ENCODE measurements around the gene TNRC18.
A peak's percentile ranks its signal among the peaks of the same experiment; 100 is the strongest.
"Not testable (repeated sequence)": the region's sequence is repeated elsewhere in the genome, so short reads cannot be mapped to it uniquely, and the experiment has no call there.

TNRC18 gene

DNA sequence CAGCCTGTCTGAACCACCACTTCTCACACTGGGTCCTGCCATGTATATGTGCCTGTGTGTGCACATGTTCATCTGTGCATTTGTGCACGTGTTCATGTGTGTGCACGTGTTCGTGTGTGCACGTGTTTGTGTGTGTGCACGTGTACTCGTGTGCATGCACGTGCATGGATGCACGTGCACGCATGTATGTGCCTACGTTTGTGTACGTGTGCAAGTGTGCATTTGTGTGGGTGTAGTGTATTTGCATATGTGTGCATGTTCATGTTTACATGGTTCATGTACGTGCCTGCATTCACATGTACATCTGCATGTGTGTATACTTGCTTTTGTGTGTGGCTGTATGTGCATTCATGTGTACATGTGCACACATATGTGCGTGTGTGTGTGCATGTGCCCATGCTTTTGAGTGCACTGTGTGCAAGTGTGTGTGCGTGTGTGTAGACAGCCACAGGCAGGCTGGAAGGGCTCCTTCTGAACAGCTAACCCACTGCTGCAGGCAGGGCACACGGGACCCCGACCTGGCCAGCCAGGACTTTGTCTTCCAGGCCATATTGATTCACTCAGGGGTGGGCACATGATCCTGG lies 112.7 kb downstream of the TNRC18 start:
- DNase-seq, result no peak

DNA sequence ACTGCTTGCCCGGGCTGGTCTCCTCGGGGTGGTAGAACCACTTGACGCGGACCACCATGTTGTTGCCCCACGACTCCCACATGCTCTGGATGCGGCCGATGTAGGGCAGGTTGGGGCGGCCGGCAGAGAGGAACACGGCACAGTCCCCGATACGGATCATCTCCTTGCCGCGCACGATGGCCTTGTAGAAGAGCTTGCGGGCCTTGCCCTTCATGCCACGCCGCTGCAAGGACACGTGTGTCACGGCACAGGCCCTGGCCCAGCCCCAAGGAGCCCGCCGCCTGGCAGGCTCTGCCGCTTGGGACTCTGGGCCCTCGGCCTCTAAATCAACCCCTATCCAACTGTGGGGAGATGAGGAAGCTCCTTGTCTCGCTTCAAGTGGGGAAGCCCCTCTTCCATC lies 114.5 kb downstream of the TNRC18 start:
- DNase-seq, result no peak

DNA sequence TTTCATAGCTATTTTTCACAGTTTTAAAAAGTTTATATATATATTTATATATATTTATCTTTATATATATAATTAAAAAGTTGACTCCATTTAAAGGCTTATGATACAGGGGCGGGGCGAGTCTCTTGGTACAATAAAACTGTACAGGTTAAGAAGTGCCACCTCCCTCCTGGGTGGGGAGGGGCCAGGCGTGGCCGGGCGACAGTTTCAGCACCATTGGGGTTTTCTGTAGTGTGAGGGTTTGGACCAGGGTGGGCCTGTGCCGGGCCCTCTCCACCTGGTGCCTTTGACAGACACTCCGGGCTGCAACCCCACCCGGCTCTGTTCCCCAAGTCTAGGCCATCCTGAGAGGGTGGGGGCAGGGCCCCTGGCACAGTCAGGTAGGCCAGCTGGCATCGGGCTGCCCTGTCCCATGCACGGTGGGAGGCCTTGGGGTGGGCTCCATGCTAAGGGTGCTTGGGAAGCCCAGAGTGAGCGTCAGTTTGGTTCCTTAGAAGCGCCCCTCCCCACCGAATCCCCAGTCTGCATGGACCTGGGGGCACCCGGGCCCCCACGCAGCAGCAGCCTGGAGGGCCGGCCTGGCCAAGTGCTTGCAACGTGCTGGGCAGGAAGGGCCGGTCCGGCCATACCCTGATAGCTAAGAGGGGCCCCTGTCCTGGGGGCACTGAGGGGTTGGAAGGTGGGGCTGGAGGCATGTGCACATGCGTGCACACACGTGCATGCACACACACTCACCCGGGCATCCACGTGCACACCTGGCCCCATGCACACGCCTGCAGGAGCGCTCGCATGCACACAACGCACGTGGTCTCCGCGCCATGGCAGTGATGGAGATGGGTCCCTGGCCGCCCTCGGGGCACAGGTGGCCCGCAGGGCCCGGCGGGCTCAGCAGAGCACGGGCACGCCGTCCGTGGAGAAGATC lies 116.2 kb downstream of the TNRC18 start:
- DNase-seq, result not testable (repeated sequence)

DNA sequence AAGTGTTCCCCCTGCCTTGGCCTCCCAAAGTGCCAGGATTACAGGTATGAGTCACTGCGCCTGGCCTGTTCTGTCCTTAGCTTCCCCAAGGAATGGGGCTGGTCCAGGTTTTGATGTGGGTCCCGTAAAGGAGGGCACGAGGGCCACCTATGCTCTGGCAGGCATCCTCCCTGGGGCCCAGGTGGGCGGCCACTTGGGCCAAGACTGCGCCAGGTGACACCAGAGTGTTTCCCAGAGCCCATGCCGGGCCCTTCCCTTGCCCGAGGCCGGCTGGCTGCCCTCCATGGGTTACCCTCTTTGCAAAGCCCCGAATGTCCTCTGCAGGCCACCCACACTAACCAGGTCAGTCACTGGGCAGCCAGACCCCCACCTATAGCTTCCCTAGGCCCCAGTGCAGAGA lies 118.6 kb downstream of the TNRC18 start:
- DNase-seq, result not testable (repeated sequence)

DNA sequence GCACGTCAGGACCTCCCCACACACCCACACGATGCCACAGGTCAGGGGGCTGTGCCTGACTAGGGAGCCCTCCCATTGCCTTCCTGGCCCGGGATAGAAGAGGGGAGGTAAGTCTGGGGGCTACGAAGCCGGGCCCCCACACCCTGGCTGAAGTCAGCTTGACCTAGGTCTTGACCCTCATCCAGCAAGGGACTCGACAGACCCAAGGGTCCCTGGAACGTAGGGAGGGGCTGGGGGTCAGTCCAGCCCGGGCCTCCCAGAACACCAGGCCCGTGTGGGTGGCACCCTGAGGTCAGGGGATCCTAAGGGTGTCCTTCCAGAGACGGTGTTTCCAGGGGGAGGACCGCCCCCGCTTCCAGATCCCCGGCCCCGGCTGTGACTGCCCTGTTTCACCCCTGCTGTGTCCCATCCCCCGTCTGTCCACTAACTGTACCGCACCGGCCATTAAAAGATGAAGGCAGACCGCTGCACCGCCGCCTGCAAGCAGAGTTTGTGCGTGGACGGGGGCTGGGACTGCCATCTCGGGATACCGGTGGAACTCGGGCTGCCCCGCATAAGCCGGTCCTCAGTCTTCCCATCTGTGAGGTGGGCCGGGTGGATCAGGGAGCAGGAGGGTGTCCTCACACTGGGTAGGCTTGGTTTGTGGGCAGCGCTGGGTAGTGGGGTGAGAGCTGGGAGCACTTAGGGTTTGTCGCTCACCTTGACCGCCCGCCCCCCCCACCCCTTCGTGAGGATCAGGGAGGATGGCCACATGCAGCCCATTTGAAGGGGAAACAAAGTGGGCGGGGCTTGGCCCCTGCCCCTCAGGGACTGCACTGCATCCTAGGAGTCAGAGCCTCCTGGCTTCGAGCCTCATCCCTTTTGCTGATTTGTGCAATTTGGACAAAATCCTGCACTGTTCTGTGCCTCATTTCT lies 119.8 kb downstream of the TNRC18 start:
- no peak for DNase-seq

DNA sequence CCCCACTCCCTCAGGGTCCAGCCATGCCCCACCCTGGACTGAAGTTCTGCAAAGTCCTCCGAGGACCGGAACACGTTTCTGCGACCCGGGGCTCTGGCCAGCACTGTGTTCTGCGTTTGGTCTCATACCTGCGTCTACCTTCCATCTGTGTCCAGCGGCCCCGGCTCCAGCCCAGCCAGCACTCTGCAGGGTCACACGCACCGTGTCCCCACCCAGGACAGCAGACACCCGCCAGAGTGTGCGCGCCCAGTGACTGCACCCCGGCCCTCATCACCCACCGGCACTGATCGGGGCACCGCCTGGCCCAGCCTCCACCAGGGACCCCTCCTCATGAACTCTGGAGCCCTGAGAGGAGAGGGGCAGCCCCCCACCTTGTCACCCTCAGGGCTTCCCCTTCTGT lies 120.6 kb downstream of the TNRC18 start:
- DNase-seq, result no peak

DNA sequence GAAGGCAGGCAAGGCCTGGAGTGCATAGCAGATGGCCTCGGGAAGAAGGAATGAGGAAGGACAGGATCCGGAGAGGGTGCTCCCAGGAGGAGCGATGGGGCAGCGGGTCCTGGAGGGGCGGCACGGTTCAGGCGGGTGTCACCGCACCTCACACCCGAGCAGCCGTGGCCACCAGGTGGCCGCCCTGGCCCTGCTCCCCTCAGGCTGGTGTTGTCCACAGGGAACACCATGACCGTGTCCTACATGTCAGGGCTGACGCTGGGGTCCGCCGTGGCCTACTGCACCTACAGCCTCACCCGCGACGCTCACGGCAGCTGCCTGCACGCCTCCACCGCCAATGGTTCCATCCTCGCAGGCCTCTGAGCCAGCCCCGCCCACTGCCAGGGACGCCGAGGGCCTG lies 121.1 kb downstream of the TNRC18 start:
- no peak for DNase-seq

DNA sequence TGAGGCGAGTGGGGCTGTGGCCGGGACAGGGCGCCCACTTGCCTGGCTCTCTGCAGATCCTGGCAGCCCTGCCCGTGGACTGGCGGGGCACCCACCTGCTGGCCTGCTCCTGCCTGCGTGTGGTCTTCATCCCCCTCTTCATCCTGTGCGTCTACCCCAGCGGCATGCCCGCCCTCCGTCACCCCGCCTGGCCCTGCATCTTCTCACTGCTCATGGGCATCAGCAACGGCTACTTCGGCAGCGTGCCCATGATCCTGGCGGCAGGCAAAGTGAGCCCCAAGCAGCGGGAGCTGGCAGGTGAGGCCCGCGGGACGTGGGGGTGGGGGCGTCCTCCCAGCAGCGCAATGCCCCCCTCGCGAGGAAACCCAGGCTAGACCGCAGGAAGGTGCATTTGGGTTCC lies 123.3 kb downstream of the TNRC18 start:
- DNase-seq, result no peak

DNA sequence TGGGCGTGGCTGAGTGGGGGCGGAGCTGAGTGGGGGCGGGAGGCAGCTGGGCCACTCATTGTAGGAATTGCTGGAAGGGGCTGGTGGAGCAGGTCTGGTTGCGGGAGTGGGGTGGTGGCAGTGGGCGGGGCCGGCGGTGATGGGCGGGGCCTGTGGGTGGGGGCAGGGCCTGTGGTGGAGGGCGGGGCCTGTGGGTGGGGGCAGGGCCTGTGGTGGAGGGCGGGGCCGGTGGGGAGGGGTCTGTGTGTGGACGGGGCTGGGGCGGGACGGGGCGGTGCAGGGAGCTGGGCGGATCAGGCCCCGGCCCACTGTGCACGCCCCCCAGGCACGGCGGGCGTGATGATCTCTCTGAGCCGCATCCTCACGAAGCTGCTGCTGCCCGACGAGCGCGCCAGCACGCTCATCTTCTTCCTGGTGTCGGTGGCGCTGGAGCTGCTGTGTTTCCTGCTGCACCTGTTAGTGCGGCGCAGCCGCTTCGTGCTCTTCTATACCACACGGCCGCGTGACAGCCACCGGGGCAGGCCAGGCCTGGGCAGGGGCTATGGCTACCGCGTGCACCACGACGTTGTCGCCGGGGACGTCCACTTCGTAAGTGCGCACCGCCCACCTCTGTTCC lies 126.9 kb downstream of the TNRC18 start:
- DNase-seq, result peak; percentile 81

DNA sequence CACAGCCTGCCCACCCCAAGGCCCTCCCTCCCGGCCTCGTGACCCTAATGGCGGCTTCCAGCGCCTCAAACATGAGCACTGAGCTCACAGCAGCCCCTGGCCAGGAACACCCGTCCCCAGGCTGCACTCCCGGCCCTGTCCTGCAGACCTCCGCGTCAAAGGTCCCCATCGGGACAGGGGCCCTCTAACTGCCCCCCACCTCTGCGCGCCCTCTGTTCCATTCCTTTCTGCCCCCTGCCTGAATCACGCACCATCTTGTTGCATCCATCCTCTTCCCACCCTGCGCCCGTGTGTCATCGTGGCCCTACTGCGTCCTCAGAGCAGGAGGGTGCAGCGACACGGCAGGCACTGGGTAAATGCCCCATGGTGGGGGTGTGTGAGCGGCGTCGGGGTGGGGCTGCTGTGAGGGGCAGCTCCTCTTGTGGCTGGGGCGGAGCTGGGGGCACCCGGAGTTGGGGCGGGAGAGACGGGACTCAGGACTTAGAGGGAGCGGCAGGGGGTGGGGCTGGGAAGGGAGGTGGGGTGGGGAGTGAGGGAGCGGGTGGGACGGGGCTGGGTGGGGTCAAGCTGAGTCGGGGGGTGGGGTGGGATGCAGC lies 127.5 kb downstream of the TNRC18 start:
- peak; percentile 13 for DNase-seq

DNA sequence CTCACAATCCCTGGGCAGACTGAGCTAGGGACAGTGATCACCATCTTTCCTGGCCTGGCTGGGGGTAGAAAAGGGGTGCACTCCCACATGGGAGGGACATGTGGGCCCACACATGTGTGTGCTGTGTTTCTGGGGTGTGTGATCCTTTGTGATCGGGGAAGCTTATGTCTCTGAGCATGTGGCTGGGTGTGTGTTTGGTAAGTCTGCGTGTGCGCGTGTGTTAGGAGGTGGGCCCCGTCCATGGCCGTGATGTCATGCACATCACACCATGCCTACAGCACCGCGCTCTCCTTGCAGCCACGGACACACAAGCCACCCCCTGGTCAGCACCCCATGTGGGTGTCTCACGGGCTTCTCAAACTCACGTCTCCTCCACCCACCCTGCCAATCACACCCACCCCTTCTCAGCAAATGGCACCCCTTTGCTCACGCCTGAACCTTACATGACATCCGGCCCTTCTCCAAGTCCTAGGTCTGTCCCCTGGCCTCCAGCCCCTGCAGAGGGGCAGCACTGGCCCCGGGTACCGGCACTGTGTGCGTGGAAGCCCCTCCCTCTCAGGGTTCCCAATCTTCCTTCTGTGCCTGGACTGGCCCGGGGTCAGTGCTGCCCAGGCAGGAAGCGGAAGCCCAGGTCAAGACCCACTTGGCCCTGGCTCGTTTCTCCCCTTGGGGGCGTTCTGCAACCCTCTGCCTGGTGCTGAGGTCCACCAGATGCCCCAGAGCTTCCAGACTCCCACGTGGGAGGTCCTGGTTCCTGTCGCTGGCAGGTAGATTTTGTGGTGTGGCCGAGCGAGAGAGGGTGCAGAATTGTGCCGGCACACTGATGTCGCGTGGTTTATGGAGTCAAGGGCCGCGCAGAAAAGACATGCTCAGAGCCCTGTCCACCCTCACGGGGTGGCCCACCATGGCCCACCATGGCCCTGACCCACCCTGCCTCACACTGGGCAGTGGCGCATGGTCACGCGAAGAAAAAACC lies 128.3 kb downstream of the TNRC18 start:
- no peak for DNase-seq

DNA sequence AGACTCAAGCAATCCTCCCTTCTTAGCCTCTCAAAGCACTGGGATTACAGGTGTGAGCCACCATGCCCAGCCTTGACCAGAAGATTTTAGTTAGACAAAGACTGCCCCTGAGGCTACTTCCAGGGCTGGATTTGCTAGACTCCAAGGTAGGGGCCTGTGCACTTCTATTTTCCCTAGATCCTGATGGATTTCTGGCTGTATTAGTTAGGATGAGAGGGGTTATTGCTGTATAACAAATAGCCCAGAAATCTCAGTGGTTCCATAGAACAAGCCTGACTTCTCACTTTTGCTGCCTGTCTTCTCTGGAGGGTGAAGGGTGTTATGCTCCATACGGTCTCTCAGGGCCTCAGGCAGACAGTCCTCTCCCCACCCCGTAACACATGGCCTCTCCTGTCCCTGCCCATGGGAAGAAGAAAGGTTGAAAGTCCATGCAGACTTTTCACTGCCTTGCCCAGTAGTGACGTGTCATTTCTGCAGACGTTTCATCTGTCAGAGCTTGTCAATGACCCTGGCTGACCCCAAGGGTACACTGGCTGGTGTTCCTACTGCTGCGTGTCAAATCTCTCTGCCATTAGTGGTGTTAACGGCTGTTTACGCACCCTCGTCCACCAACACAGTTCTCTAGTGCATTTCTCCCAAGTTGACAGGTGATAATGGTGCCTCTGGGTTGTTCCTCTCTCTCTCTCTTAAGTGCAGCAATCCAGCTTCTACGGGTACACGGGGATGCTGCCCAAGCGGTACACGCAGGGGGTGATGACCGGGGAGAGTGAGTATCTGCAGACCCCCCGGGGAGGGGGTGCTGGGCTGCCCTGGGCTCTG lies 129.3 kb downstream of the TNRC18 start:
- DNase-seq, result no peak

DNA sequence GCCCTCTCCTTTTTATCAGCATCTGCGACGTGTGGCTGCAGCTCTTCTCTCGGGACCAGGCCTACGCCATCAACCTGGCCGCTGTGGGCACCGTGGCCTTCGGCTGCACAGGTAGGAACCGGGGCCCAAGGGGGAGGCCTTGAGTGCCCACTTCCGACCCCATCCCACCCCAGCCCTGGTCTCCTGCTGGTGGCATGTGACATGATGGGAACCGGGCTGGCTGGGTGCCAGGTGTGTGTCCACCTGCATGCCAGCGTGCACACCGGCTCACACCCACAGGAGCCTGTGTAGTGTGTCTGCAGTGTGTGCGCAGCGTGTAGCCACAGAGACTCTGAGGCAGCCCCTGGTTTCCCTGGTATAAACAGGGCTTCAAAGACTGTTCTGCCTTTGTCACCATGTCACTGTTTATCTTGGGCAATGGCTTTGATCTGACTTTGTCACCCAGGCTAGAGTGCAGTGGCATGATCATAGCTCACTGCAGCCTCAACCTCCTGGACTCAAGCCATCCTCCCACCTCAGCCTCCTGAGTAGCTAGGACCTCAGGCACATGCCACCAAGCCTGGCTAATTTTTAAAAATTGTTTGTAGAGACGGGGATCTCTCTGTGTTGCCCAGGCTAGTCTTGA lies 131.8 kb downstream of the TNRC18 start:
- DNase-seq, result not testable (repeated sequence)

DNA sequence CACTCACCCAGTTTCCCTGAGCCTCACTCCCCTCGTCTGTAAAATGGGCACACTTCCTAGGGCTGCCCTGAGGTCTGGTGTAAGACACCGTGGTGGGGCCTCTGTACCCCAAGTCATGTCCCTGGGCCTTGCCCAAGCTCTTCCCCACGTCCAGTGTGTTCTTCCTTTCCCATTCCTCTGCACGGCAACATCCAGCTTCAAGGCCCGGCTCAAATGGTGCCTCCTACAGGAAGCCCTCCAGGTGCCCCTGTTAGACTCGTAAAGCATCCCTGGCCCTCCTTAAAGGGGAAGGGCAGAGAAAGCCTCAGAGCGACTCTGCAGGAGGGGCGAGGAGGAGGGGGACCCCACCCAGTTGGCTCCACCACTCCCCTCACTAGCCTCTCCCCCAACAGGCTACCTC lies 132.3 kb downstream of the TNRC18 start:
- DNase-seq, result no peak

DNA sequence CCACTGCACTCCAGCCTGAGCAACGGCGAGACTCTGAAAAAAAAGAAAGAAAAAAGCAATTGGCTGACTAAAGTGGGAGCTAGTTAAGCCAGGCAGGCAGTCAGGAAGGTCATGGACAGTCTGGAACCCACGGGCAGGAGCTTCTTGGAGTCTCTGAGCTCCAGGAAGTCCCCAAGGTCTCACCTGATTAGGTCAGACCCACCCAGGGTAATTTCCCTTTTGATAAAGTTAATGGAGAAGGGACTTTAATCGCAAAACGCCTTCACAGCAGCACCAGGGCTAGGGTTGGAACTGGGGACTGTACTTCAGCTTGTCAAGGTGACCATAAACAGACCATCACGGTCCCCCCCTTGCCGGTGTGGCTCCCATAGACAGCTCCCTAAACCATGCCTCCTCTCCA lies 134.3 kb downstream of the TNRC18 start:
- no peak for DNase-seq

DNA sequence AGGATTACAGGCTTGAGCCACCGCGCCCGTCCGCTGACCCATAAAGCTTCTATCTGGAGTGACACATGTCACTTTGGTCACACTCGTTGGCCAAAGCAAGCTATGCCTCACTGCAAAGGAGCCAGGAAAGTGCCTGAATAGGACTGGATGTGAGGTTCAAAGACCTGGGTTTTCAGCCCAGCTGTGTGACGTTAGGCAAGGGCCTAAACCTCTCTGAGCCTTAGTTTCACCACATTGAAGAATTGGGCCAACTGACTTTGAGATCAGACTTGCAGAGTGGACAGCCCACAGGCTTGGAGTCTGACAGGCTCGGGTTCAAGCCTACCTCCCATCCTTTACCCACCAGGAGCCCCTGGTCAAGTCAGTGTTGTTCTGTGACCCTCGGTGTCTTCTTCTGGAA lies 135.1 kb downstream of the TNRC18 start:
- DNase-seq, result not testable (repeated sequence)

DNA sequence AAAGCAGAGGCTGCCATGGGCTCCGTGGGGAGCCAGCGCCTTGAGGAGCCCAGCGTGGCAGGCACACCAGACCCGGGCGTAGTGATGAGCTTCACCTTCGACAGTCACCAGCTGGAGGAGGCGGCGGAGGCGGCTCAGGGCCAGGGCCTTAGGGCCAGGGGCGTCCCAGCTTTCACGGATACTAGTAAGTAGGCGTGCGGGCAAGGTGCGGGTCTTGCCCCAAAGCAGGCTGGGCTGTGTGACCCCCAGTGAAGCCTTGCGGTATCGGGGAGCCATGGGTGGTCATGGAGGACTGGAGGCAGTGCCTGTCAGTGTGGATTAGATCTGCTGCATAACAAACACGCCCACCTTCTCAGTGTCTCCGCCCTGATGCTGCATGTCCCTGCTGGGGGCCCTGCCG lies 135.8 kb downstream of the TNRC18 start:
- DNase-seq, result no peak

DNA sequence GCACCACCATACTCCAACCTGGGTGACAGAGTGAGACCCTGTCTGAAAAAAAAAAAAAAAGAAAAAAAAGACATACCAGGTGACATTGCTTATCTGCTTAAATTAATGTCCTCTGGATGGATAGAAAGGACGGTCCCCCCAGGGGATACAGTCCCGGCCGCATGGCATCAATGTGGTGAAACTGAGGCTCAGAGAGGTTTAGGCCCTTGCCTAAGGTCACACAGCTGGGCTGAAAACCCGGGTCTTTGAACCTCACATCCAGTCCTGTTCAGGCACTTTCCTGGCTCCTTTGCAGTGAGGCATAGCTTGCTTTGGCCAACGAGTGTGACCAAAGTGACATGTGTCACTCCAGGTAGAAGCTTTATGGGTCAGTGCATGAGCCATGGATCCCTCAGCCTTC lies 136.3 kb downstream of the TNRC18 start:
- not testable (repeated sequence) for DNase-seq

DNA sequence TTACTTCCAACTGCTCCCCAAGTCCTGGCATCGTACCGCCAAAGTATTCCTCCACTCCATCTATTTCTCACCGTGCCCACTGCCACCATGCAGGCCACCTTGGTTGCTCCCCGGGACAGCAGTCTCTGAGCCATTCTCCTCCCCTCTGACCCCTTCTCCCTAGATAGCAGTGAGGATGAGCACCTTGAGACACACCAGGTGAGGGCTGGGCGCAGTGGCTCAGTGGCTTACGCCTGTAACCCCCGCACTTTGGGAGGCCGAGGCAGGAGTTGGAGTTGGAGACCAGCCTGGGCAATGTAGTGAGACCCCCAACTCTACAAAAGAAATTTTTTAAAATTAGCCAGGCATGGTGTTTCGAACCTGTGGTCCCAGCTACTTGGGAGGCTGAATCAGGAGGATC lies 136.7 kb downstream of the TNRC18 start:
- no peak for DNase-seq
